Epithelial cell of proximal tubule (primary cell): Measurements from ENCODE around the gene DLG1. TPM values are rescaled to one million over a fixed set of nuclear protein-coding genes. Genes with fewer than 3 reads are reported as not detected.

Experiments used
- DNase-seq: peaks from one replicate; pipeline ENCODE4 v3.0.0-alpha.2; 2011; ENCODE audit warnings: low read depth
- H3K4me3 ChIP-seq: 2 replicates; pipeline ENCODE4 v1.5.1; 2011; ENCODE audit warnings: low read depth, mild to moderate bottlenecking, low read length
- total RNA-seq: library from RNA; depleted of rRNA; stranded (reverse); fragments of >200 nt; gene quantifications from 2 replicates; pipeline ENCODE4 v1.2.3, GENCODE V29; 2015
- TF ChIP-seq, protein P1 (sequence below): conservative IDR thresholded peaks from 2 replicates; pipeline ENCODE4 v1.5.1; 2012; ENCODE audit warnings: low read depth, mild to moderate bottlenecking, low read length

Gene DLG1
- total RNA-seq, 1 donor from 2014 or later = 67.6 TPM

DNA sequence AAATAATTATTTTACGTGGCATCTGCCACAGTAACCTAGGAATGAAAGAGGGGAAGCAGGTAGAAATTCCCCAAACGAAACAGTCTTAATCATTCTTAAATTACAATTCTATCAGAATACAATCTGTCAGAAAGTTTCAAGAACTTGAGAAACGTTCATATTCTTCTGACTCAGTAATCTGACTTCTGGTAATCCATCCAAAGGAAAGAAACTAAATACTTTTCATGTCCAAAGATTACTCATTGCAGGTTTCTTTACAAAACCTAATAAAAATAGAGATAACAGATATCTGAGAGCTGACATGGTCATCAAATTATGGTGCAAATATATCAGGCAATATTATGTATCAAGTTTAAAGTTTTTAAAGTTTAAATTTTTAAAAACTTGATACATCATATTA, 109.4 kb downstream of the DLG1 start:
- DNase-seq = no peak
- TF ChIP-seq, protein P1, sequence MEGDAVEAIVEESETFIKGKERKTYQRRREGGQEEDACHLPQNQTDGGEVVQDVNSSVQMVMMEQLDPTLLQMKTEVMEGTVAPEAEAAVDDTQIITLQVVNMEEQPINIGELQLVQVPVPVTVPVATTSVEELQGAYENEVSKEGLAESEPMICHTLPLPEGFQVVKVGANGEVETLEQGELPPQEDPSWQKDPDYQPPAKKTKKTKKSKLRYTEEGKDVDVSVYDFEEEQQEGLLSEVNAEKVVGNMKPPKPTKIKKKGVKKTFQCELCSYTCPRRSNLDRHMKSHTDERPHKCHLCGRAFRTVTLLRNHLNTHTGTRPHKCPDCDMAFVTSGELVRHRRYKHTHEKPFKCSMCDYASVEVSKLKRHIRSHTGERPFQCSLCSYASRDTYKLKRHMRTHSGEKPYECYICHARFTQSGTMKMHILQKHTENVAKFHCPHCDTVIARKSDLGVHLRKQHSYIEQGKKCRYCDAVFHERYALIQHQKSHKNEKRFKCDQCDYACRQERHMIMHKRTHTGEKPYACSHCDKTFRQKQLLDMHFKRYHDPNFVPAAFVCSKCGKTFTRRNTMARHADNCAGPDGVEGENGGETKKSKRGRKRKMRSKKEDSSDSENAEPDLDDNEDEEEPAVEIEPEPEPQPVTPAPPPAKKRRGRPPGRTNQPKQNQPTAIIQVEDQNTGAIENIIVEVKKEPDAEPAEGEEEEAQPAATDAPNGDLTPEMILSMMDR = no peak
- H3K4me3 ChIP-seq = no peak overlapping the region

DNA sequence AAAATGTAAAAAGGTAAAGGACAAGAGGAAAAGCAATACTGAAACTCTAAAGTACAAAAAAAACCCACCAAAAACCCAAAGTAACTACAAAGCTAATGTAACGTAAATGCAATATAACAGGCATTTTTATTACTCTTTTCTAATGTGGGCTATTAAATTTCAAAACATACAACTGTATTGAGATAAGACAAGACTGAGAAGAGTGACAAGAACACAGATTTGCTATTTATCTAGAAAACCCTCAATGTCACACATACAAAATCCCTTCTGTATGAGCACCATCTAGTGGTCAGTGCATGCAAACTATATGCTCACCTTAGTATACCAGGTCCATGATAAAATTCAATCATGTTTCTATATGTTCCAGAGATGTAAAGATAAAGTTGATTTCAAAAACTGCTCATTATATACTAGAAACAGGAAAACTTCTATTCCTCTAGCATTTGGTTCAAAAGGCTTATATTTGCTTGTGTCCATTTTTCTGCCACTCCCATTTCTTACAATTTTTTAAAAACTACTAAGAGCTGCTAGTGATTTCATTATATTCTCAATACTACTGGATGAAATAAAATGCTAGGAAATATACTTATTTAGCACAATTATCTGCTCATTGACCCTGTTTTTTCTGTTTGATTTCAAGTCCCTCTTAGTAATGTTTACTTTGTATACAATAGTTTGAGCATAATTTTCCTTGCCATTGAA, 111.4 kb downstream of the DLG1 start:
- H3K4me3 ChIP-seq = no peak overlapping the region
- peak; percentile 12 for DNase-seq
- TF ChIP-seq, protein P1 = peak; percentile 84

DNA sequence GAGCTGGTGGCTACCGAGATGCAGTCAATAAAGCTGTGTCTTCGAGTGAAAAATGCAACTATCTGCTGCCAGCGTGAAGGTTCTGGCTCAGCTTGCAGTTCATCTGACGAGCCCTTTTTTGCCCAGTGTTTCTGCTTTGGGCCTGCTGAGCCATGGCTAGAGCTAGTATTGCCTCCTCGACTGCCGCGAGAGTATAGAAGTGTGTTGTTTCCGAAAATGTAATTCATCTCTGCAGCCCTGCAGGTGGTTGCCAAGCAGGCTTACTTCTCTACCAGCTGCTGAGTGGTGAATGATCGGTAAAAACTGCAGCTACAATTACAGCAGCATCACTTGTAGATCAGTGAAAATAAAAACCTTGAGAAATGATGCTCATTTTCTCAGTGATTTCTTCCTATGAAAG, 114.8 kb downstream of the DLG1 start:
- TF ChIP-seq, protein P1 = no peak
- no peak for DNase-seq
- no peak overlapping the region for H3K4me3 ChIP-seq

DNA sequence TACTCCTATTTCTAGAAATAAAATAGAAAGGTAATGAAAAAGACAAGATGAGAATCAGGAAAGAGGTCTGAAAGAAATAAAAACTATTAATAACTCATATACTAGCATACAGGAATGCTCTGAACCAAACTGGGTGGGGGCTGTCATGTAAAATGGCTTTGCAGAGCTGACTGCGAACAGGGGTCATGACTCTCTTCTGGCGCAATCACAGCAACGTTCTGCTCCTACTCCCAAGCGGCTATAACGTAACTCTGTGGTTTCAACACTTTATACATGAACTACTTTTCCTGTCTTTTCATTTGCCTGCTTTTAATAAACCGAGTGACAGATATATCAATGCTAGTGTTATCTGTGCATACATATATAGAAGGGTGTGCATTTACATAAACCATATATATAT, 116.7 kb downstream of the DLG1 start:
- no peak overlapping the region for H3K4me3 ChIP-seq
- DNase-seq = no peak
- TF ChIP-seq, protein P1 = no peak

DNA sequence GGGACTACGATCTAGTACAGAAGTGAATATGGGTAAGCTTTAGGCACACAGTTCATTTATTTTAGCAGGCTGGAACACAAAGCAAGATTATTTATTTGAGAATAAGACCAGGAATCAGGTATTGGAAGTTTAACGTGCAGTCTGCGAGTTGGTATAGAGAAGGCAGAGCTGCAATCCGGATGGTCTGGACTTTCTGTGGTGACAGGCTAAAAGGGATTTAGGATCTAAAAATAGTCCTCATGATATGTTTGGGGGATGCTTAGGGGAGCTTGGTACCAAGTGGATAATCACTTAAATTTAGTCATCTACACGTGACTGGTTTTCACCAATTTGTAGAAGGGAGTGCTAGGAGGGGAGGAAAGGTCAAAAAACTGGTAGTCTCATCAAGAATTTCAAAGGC, 119.4 kb downstream of the DLG1 start:
- no peak for DNase-seq
- no peak overlapping the region for H3K4me3 ChIP-seq
- TF ChIP-seq, protein P1 = no peak

DNA sequence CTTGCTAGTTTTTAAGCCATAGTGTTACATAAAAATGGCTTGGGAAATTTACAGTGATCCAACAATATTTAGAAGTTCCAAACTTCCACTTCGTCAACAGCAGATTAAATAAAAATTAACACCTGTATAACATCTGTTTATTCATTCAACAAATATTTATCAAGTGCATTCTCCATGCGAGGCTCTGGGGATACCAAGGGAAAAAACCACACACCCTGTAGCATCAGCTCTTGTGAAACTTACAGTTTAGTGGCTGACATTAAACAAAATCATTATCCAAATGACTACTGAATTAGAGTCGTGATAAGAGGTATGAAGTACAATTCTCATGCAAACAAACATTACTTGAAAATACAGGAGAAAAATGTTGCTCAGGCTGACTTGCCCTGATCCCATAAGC, 122.9 kb downstream of the DLG1 start:
- TF ChIP-seq, protein P1 = no peak
- no peak for DNase-seq
- no peak overlapping the region for H3K4me3 ChIP-seq

DNA sequence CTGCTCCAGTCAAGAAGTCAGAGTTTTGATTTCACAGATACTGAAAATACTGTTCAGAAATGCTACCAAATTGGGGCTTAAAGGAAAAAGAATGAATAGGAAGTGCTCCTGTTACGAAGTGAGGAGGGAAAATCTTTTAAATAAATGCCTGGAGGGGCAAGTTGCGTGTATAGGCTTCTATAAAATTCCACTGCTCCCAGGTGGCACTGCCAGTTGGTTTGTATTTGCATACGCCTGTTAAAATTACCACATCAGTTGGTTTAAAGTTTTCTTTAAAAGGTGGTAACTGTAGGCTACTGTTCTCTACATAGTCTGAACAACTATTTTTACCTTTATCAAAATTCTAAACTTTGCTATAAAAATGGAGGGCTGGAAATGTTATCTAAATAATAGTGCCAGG, 123.5 kb downstream of the DLG1 start:
- DNase-seq = no peak
- TF ChIP-seq, protein P1 = no peak
- H3K4me3 ChIP-seq = no peak overlapping the region
